Measurements from ENCODE around the gene CTU2. TPM values are rescaled to one million over a fixed set of nuclear protein-coding genes. Genes with fewer than 3 reads are reported as not detected.

CTU2 gene
- total RNA-seq, 4 donors from 2014 or later: 2.8 to 5.6 (median 4.2) TPM; not detected in 1

DNA sequence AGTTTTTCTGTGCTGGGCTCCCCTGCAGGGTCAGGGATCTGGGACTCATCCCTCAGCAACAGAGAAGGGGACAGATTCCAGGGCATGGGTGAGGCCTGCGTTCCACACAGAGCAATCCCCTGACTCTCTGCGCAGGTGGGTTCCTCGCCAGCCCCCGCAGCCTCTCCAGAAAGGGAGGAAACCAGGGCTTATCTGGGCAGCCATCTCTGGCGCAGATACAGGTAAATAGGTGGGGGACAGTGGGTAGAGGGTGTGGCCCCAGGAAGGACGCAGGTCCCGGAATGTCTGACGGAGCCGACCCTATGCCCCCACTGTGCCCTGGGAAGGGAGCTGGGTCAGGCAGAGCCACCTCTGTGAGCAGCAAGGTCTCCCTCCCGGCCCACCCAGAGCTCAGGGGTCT lies 55.5 kb downstream of the CTU2 start:
- in situ Hi-C loops (cut with MboI; ENCODE audit: low pct_ligation_motif_present in 1 of 4, low pct_unique_long_range_greater_than_20kb in 1 of 4, low sequenced_read_pairs in 3 of 4): no loop called here
- peak; percentile 56 for DNase-seq
- WGBS, 2 donors (ENCODE audit: low coverage in 1 of 2): 51% methylated on average over 10 of the region's 10 CpGs; no CpG with 5 or more reads in 1 of the 2 donors
- TF ChIP-seq, protein P1, sequence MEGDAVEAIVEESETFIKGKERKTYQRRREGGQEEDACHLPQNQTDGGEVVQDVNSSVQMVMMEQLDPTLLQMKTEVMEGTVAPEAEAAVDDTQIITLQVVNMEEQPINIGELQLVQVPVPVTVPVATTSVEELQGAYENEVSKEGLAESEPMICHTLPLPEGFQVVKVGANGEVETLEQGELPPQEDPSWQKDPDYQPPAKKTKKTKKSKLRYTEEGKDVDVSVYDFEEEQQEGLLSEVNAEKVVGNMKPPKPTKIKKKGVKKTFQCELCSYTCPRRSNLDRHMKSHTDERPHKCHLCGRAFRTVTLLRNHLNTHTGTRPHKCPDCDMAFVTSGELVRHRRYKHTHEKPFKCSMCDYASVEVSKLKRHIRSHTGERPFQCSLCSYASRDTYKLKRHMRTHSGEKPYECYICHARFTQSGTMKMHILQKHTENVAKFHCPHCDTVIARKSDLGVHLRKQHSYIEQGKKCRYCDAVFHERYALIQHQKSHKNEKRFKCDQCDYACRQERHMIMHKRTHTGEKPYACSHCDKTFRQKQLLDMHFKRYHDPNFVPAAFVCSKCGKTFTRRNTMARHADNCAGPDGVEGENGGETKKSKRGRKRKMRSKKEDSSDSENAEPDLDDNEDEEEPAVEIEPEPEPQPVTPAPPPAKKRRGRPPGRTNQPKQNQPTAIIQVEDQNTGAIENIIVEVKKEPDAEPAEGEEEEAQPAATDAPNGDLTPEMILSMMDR (IDR thresholded peaks at IDR 0.05): no peak
- no peak for TF ChIP-seq EP300 (IDR thresholded peaks at IDR 0.05; ENCODE audit: low read depth)
- TF ChIP-seq POLR2AphosphoS5 (IDR thresholded peaks at IDR 0.05): no peak
- TF ChIP-seq POLR2A (IDR thresholded peaks at IDR 0.05): no peak
- H3K27ac ChIP-seq: peak overlapping the region; percentile 72 to 89 (median 86)
- H3K9me3 ChIP-seq: no peaks in the 10 kb centered on the region
- peaks cover 31 to 68% (median 53%) of the 10 kb centered on the region in 4 donors for H3K4me1 ChIP-seq
- intact Hi-C loops (cut with DNase I; ENCODE audit: low total_unique reads): no loop called here
- no peaks in the 10 kb centered on the region for H3K27me3 ChIP-seq
- no peak overlapping the region for H3K4me3 ChIP-seq
- H3K36me3 ChIP-seq: no peaks in the 10 kb centered on the region

DNA sequence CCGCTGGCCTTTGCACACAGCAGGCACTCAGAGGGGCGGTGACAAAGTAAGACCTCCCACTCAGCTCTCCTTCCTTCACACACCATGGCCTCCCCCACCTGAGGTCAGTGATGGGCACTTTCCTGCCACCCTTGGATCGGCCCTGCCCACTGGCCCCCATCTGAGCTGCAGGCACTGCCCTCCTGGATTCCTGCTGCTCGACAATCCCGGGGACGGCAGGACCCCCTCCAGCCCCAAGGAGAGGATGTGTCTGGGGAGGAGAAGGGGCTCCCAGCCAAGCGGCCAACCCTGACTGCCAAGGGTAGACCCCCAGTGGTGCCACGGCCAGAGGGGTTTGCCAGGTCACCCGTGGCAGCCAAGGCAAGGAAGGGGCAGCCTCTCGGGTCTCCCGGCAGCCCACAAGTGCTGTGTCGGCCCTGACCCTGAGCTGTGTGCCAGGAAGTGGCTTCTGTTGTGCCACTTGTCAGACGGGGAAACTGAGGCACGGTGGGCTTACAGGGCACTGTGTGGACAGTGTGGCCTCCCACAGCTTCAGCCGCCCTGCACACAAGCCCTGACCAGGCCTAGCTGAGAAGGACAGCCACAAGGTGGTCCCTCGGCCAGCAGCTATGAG lies 56.1 kb downstream of the CTU2 start:
- Histone ChIP-seq H3K27ac (peak overlapping the region; percentile 72 to 89 (median 86)), H3K27me3 (no peaks in the 10 kb centered on the region), H3K4me3 (no peak overlapping the region), H3K4me1 (peaks cover 31 to 72% (median 57%) of the 10 kb centered on the region in 4 donors), H3K36me3 (no peaks in the 10 kb centered on the region), H3K9me3 (no peaks in the 10 kb centered on the region)
- DNase-seq: no peak
- TF ChIP-seq POLR2AphosphoS5 (IDR thresholded peaks at IDR 0.05) (no peak), POLR2A (IDR thresholded peaks at IDR 0.05) (no peak), EP300 (IDR thresholded peaks at IDR 0.05; ENCODE audit: low read depth) (no peak)
- TF ChIP-seq, protein P1 (IDR thresholded peaks at IDR 0.05): no peak
- in situ Hi-C loops (cut with MboI; ENCODE audit: low pct_ligation_motif_present in 1 of 4, low pct_unique_long_range_greater_than_20kb in 1 of 4, low sequenced_read_pairs in 3 of 4) (no loop called here), intact Hi-C loops (cut with DNase I; ENCODE audit: low total_unique reads) (no loop called here)
- 85% methylated on average over 15 of the region's 16 CpGs; no CpG with 5 or more reads in 1 of the 2 donors for WGBS, 2 donors (ENCODE audit: low coverage in 1 of 2)

DNA sequence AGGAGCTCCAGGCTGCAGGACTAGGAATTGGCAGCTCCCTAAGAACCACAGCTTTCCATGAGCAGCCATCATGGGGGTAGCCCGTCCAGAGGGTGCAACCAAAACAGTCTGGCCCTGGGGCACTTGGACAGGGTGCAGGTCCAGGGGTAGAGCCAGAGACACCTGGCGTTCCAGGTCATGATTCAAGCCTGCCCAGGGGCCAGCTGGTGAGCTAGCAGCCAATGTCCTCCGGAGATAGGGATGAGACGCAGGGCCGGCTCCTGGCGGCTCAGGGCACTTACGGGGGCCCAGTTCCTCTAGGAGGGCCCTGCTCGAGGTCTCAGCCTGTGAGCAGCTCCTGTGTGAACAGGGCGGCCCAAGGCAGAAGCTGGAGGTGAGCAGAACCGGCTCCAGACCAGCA lies 56.6 kb downstream of the CTU2 start:
- Histone ChIP-seq H3K9me3 (no peaks in the 10 kb centered on the region), H3K27me3 (no peaks in the 10 kb centered on the region), H3K4me1 (peaks cover 37 to 75% (median 63%) of the 10 kb centered on the region in 4 donors), H3K36me3 (no peaks in the 10 kb centered on the region), H3K4me3 (no peak overlapping the region), H3K27ac (peak overlapping the region; percentile 17 to 89 (median 86))
- TF ChIP-seq EP300 (IDR thresholded peaks at IDR 0.05; ENCODE audit: low read depth): no peak
- TF ChIP-seq, protein P1 (IDR thresholded peaks at IDR 0.05): no peak
- TF ChIP-seq POLR2A (IDR thresholded peaks at IDR 0.05): no peak
- intact Hi-C loops (cut with DNase I; ENCODE audit: low total_unique reads): no loop called here
- in situ Hi-C loops (cut with MboI; ENCODE audit: low pct_ligation_motif_present in 1 of 4, low pct_unique_long_range_greater_than_20kb in 1 of 4, low sequenced_read_pairs in 3 of 4): no loop called here
- no peak for DNase-seq
- 90% methylated on average over 3 of the region's 10 CpGs; no CpG with 5 or more reads in 1 of the 2 donors for WGBS, 2 donors (ENCODE audit: low coverage in 1 of 2)

DNA sequence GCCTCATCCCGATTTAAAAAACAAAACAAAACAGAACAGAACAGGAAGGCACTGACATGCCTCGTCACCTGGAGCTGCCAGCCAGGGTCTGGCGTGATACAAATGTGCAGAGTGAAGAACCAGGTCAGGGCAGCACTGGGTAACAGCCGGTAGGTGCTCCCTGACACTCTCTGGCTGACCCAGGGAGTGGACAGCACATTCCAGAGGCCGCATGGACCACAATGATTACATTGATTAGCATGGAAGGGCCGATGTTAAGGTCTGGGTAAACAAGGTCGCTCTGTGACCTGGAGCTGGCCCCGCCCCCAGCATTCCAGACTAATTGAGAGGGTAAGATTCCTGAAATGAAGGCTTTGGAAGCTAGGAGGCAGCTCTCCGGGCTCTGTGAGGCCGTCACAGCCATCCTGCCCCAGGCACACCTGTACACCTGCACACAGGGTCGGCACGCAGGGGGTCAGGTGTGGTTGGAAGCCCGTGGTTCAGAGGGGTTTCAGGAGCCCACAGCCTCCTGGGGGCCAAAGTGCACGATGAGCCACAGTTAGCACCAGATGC lies 57.3 kb downstream of the CTU2 start:
- Histone ChIP-seq H3K36me3 (no peaks in the 10 kb centered on the region), H3K9me3 (no peaks in the 10 kb centered on the region), H3K4me1 (peaks cover 41 to 77% (median 67%) of the 10 kb centered on the region in 4 donors), H3K27ac (peak overlapping the region; percentile 17 to 89 (median 86)), H3K27me3 (no peaks in the 10 kb centered on the region), H3K4me3 (no peak overlapping the region)
- no peak for DNase-seq
- in situ Hi-C loops (cut with MboI; ENCODE audit: low pct_ligation_motif_present in 1 of 4, low pct_unique_long_range_greater_than_20kb in 1 of 4, low sequenced_read_pairs in 3 of 4) (no loop called here), intact Hi-C loops (cut with DNase I; ENCODE audit: low total_unique reads) (no loop called here)
- TF ChIP-seq POLR2A (IDR thresholded peaks at IDR 0.05): no peak
- TF ChIP-seq EP300 (IDR thresholded peaks at IDR 0.05; ENCODE audit: low read depth): no peak
- no peak for TF ChIP-seq POLR2AphosphoS5 (IDR thresholded peaks at IDR 0.05)
- TF ChIP-seq, protein P1 (IDR thresholded peaks at IDR 0.05): no peak
- WGBS, 2 donors (ENCODE audit: low coverage in 1 of 2): 48 to 68% methylated on average over 3 to 14 of the region's 14 CpGs

All from transverse colon (tissue), 4 donors.